ENCODE measurements around the gene CD226. TPM values are rescaled to one million over a fixed set of nuclear protein-coding genes. Genes with fewer than 3 reads are reported as not detected.

CD226 gene
- total and polyA plus RNA-seq, 2 of the 4 experiments (the other 2 are of a cell fraction) = 0.29 to 1.1 TPM

DNA sequence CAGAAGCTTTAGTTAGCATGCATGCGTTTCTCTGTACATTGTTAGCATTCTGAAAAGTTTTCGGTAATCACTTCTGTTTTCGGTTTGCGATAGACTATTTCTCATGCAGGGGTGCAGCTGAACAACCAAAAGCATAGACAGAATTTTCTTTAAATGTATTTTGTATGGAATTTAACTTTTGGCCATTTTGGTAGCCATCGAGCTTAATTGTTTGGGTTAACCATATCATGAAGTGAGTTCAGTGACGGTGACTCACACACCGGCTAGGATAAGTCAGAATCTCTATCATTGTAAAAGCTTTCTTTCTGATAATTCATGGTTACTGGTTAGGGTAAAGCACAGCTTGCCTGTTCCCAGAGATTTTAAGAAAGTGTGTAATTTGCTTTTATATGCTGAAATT, 107.2 kb downstream of the CD226 start:
- dilution Hi-C loops (cut with HindIII; ENCODE audit: low sequenced_read_pairs, unreplicated experiment) = no loop called here
- no peak overlapping the region for H4K5ac ChIP-seq (ENCODE audit: low read depth, low read length)
- in situ Hi-C loops (cut with MboI; ENCODE audit: low sequenced_read_pairs) = no loop called here
- H3K9me1 ChIP-seq (ENCODE audit: insufficient read depth, low read length) = peaks cover 6% of the 10 kb centered on the region
- ChIA-PET POLR2A (ENCODE audit: unreplicated experiment) (interaction anchor here (0.6 kb wide), 1 partner anchor 257 kb away, joined by 24 read pairs; no protein-coding TSS in a partner anchor), CTCF (interaction anchor here (0.6 kb wide), 1 partner anchor 219 kb away, joined by 3 read pairs; no protein-coding TSS in a partner anchor)
- no peak overlapping the region for H3K9ac ChIP-seq (ENCODE audit: low read depth, low read length)
- H3K27ac ChIP-seq (ENCODE audit: insufficient read depth, low read length) = peak overlapping the region; percentile 20; the same call in 1 of the 2 replicates
- no peak overlapping the region for H2AK5ac ChIP-seq (ENCODE audit: low read depth, low read length)
- peak overlapping the region; percentile 69; the same call in 1 of the 2 replicates for H3K4ac ChIP-seq (ENCODE audit: low read depth, low read length)
- no peaks in the 10 kb centered on the region for H4K20me1 ChIP-seq (ENCODE audit: insufficient read depth, low read length)
- no peak overlapping the region for H3K23ac ChIP-seq (ENCODE audit: low read depth, low read length)
- intact Hi-C loops (cut with micrococcal nuclease) = loop anchor here (1.0 to 10.0 kb wide), 4 partner anchors 23 to 234 kb away; no protein-coding TSS in a partner anchor
- no peak overlapping the region; the same call in 1 of the 2 replicates for H4K91ac ChIP-seq (ENCODE audit: insufficient read depth, low read depth, low read length)
- H3K4me1 ChIP-seq (ENCODE audit: control insufficient read depth, insufficient read depth, low read length) = peaks cover 9% of the 10 kb centered on the region
- H3K79me1 ChIP-seq (ENCODE audit: low read depth in 1 of 2, low read length in 2 of 2) = no peaks in the 10 kb centered on the region
- no peak overlapping the region for H2AK9ac ChIP-seq (replicated peaks; ENCODE audit: low read depth, low read length, poor library complexity)
- no peaks in the 10 kb centered on the region for H3K9me3 ChIP-seq (ENCODE audit: control insufficient read depth, insufficient read depth, low read length)
- H2AFZ ChIP-seq (replicated peaks; ENCODE audit: low read length, poor library complexity) = no peak overlapping the region
- no peaks in the 10 kb centered on the region for H3K27me3 ChIP-seq (ENCODE audit: control insufficient read depth, insufficient read depth, low read length)
- peak overlapping the region; percentile 48 for H2BK20ac ChIP-seq (ENCODE audit: low read depth, low read length)
- H3K56ac ChIP-seq (ENCODE audit: extremely low read depth, insufficient read depth, low read length) = no peak overlapping the region
- no TSS peak for BruUV-seq (replicated peaks)
- peak overlapping the region; percentile 10; the same call in 1 of the 2 replicates for H3K4me2 ChIP-seq (ENCODE audit: low read depth, low read length)
- H2BK120ac ChIP-seq (ENCODE audit: low read depth, low read length) = peak overlapping the region; percentile 88
- peak; percentile 82 for DNase-seq
- H3K36me3 ChIP-seq (ENCODE audit: control insufficient read depth, insufficient read depth, low read length) = no peaks in the 10 kb centered on the region
- H3K14ac ChIP-seq (replicated peaks; ENCODE audit: low read depth, low read length) = no peak overlapping the region
- no peak overlapping the region for H3K4me3 ChIP-seq (ENCODE audit: insufficient read depth, low read depth, low read length)
- peak overlapping the region; percentile 74 for H3K18ac ChIP-seq (ENCODE audit: low read depth, low read length)
- 100% methylated on average over 2 of the region's 7 CpGs; no CpG with 5 or more reads in 1 of the 2 experiments for WGBS, 2 experiments (ENCODE audit: extremely low coverage in 2 of 2, insufficient read length in 1 of 2)
- peak overlapping the region; percentile 48 for H2BK5ac ChIP-seq (ENCODE audit: low read depth, low read length, poor library complexity, severe bottlenecking)
- no peak overlapping the region for H2BK15ac ChIP-seq (ENCODE audit: low read depth, low read length)
- ATAC-seq (ENCODE audit: low read depth) = peak; percentile 78
- peak overlapping the region in 1 of 2 experiments; percentile 38; a peak in 1 of 4 replicates for H4K8ac ChIP-seq (ENCODE audit: low read depth in 2 of 2, low read length in 2 of 2)
- TF ChIP-seq, protein P1, sequence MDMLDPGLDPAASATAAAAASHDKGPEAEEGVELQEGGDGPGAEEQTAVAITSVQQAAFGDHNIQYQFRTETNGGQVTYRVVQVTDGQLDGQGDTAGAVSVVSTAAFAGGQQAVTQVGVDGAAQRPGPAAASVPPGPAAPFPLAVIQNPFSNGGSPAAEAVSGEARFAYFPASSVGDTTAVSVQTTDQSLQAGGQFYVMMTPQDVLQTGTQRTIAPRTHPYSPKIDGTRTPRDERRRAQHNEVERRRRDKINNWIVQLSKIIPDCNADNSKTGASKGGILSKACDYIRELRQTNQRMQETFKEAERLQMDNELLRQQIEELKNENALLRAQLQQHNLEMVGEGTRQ (IDR thresholded peaks at IDR 0.05; ENCODE audit: low read depth, low read length) = no peak
- TF ChIP-seq SMC3 (IDR thresholded peaks at IDR 0.05; ENCODE audit: low read depth, low read length) (no peak), NFE2L2 (IDR thresholded peaks at IDR 0.05; ENCODE audit: low read depth, low read length) (no peak), RFX5 (IDR thresholded peaks at IDR 0.05; ENCODE audit: low read depth, low read length) (no peak), RAD21 (IDR thresholded peaks at IDR 0.05; ENCODE audit: low read length) (0 out of 2 replicates have a peak, but pooled peaks have one; percentile 2), MAZ (IDR thresholded peaks at IDR 0.05; ENCODE audit: borderline replicate concordance, low read depth, low read length) (no peak), MAFK (IDR thresholded peaks at IDR 0.05; ENCODE audit: low read depth, low read length) (no peak), CHD1 (IDR thresholded peaks at IDR 0.05; ENCODE audit: low read depth, low read length) (no peak), POLR2A (IDR thresholded peaks at IDR 0.05; ENCODE audit: low read depth, low read length) (no peak), FOS (IDR thresholded peaks at IDR 0.05; ENCODE audit: low read depth, low read length) (0 out of 2 replicates have a peak, but pooled peaks have one; percentile 49), RCOR1 (IDR thresholded peaks at IDR 0.05; ENCODE audit: insufficient replicate concordance, low read length) (no peak)

Data from IMR-90 (cell line).